HG03103 (cell line): ENCODE data around the gene RAB17.
"Not testable (repeated sequence)": the region's sequence is repeated elsewhere in the genome, so short reads cannot be mapped to it uniquely, and the experiment has no call there.

Experiments used
- ATAC-seq: cut with Tn5 transposase; IDR thresholded peaks from one replicate; pipeline ENCODE4 v1.9.1; 2021; ENCODE audit warnings: low read depth; ENCODE audit not compliant: unreplicated experiment

RAB17 gene

DNA sequence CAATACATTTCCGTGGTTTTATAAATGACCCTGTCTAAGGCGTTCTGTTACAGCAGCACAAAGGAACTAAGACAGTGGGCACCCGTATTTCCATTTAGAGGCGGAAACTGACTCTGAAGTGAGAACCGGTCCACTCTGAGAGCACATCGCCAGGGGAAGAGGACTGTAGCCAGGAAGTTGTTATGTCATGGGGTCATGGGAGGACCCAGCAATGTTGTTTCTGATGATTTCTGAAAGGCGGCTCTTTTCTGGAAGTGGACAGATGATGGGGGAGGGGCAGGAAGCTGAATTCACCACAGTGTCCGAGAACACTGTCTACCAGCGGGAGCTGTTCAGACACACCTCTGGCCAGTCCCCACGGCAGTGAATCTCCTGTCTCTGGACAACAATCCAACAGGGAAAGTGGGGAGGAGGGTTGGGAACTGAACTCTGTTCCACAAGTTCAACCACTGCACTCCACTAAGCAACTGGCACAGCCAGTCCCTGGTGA lies 34.7 kb upstream of the RAB17 start:
- no peak for ATAC-seq

DNA sequence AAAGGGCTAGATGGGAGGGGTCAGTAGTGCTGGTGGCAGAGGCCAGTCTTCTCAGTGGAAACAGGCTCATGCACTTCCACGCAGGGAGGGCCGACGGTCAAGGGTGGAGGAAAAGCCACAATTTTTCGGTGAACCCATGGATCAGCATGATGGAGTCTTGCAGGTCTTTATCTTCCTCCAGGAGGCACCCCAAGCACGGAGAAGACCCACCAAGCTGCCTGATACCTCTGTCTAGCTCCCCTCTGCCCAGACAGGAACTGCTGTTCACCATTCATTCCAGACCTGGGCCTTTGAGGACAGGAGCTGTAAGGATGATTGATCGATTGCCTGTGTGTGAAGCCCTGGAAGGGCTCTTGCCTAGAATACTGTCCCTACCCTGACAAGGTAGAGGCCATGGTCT lies 34.0 kb upstream of the RAB17 start:
- ATAC-seq = no peak

DNA sequence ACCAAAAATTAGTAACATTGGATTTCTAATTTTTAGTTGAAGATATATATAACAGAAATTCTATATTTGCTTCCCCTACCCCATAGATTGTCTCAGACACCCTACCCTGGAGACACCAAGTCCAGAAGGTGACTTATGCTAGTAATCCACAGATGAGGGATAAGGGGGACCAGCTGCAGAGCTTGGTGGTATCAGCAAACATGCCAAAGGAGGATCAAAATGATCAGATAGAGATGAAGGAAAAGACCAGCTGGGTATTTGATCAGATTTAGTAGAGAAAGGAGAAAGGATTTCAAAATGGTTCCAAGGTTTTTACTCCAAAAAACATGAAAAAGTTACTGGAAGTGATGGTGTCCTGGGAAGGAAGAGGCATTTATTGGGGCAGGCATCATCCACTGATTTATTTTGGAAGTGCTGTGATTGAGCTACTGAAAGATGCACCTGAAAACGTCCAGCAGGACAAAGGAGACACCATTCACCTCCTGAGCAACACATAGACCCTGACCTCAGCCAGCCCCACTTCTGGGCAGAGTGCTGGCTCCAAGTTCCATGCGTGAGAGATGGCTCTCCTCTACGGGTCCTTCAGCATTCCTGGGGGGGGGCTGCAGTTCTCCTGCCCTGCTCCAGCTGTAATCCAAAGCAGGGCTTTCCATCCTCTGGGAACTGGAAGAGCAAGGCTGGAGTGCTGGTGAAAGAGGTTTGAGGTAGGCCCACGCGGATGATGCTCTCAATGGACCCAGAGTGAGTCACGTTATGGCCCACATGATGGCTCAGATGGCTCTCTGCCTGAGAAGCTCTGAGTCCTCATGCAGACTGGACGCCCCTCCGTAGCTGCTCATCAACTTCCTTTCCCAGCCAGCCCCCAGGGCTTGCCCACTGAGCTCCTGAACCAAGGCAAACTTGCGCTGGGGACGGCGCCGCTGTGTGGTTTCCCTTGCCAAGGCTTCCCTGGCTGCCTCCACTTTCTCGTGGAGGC lies 33.2 kb upstream of the RAB17 start:
- ATAC-seq = no peak

DNA sequence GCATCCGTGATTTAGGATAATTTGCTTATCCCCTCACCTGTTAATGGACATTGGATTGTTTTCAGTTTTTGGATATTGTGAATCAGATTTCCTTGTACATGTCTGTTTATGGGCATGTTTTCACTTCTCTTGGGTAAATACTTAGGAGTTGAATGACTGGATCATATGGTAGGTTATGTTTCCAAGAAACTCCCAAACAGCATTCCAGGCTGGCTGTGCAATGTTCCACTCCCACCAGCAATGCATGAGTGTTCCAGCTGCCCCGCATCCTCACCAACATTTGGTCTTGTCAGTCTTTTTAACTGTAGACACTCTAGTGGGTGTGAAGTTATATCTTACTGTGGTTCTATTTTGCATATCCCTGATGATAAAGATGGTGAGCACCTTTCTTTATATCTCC lies 27.9 kb upstream of the RAB17 start:
- no peak for ATAC-seq

DNA sequence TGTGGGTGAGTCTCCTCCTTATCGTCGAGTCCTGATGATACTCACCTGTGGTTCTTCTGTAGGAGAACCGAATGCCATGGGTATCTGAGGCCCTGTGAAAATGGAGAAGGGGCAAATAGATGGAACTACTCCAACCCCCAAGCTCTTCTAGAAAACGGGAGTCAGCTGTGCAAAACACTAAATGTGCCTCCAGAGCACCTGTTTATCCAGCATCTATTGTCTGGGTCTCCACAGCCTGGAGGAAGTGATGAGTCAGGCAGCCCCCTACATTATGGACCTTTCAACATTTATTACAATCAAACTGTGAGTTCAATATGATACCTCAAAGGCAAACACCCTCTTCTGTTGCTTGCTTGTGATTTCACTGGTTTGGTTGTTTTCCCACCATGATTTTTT lies 27.1 kb upstream of the RAB17 start:
- ATAC-seq = no peak

DNA sequence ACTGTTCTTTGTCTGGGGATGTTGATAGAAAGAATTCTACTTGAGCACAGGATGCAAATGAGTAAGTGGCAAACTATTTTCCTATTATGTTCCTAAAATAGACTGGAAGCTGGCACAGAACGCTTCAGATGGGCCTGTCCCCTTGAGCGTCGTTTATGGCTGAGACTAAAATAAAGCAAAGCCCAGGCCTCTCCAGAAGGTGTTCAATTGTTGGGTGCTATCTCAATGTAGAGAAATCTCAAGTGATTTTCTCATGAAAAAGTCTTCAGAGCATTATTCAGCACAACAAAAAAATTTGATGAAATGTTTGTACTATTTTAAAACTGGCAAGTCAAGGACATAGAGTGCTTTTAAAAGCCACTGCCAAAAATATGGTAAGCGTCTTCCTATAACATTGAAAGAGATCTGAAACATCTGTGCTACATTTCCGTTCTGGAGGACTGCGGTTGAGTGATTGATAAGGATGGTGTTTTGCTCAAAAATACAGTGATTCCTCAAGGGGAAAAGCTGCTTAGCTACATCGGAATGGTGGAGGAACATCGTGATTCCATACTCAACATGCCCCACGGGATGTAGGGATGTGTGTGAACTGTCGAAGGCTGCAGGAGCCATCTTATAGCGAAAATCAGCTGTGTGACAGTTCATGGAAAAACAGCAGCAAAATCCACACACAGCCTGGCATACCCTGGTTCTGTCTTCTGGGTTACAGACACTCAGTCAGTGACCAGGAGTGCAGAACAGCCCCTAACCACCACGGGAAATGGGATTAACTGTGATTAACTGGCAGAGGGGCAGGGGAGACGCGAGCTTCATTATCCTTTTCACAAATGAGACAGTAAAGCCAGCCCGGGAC lies 26.4 kb upstream of the RAB17 start:
- ATAC-seq = no peak

DNA sequence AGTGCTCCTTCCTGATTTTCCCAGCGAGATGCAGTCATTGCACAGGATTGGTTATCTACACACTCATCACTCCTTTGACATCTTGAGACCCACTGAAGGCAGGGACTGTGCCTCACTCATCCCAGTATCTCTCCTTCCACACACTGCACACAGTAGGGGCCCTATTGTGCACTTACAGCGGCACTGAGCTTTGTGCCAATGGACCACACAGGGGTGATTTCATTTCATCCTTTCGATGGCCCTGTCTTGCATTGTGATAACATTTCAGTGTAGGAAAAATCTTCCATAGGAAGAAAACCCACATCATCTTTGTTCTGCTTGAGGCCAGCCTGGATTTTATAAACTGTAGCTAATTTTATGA lies 25.8 kb upstream of the RAB17 start:
- no peak for ATAC-seq

DNA sequence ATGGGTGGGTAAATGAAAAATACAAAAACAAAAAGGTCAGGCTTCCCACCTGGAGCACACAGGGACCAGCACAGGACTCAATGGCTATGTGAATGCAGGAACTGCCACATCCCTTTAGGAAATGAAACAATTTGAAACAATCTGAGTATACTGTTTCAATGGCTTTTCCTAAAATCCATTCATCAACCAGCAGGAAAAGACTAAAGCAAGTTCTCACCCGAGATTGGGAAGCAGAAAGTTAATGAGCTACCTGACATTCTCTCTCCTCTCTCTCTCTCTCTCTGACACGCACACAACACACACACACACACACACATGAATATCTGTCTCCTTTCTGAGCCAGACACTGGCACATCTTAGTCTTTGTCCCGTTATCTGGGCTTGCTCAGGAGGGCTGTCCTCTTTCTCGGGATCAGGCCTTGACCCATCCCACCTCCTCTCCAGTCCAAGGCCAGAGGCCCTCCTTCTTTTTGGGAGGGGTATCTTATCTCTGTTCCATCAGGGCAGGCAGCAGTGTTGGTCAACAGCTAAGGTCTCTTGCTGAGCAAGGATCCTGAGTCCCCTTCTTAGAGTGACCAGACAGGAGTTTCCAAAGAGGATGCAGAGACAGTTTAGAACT lies 25.2 kb upstream of the RAB17 start:
- no peak for ATAC-seq

DNA sequence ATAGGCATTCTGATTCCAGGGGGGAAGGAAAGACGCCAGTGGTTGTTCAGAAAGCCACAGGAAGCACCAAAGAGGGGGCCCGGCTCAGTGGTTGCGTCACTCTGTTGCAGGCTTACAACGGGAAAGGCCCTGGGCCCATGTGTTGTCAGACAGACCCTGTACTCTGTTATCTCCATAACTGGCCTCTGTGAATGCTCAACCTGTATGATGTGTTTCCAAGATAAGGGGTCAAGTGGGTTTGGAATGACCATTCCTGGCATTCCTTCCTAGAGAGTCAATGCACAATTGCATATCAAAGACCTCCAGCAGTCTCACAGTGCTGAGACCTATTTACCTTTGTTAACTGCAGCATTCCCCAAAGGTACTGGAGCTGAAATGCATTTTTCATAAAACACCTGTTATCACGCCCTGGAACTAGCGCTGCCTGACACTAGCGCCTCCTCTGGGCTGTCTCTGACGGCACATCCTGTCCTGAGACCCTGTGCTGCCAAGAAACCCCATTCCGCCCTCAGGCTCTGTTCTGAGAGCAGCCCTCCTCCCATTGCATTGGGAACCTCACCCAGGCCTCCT lies 23.7 kb upstream of the RAB17 start:
- ATAC-seq = no peak

DNA sequence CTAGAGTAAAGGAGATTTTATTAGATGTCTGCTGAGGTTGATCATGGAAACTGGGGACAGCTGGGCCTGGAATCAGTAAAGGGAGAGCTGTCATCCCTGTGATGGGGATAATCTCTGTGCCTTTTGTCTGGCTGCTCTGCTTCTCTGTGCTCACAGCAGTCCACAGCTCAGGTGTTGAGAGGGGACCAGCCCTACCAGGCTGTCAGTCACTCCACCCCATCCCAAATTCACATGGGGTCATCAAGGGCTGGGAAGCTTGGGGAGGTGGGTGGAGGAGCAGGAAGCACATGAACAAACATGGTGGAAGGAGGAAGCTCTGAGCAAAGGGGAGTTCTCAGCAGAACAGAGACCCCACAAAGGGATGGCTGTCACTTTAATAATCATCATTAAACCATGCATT lies 23.1 kb upstream of the RAB17 start:
- no peak for ATAC-seq

DNA sequence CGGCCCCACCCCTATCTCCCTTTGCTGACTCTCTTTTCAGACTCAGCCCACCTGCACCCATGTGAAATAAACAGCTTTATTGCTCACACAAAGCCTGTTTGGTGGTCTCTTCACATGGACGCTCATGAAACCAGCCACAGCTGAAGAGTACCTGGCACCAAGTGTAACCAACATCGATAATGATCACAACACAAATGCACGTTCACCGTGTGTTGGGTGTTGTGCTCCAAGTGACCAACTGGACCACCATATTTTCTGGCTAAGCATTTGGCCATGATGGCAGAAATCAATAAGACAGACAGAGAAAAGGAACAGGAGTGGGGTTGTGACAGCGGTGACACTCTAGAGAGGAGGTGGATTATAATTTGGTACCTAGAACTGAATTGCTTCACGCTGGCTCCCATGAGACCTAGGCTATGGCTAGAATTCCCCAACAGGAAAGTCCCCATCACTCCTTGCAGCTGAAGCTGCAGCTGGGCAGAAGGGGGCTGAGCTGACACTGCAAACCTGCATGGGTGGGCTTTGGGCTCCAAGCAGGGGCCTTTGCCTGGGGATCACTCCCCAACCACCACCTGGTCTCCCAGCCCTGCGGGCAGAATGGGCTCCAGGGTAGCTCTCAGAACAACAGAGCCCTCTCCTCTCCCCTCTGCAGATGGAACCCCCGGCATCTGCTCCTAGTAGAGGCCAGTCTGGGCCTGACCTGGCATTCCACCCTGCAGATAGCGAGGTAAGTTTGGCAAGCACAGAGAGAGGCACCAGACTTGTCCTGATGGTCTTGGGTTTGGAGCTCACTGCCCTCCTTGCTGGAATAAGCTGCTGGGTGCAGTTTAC lies 22.2 kb upstream of the RAB17 start:
- ATAC-seq = no peak

DNA sequence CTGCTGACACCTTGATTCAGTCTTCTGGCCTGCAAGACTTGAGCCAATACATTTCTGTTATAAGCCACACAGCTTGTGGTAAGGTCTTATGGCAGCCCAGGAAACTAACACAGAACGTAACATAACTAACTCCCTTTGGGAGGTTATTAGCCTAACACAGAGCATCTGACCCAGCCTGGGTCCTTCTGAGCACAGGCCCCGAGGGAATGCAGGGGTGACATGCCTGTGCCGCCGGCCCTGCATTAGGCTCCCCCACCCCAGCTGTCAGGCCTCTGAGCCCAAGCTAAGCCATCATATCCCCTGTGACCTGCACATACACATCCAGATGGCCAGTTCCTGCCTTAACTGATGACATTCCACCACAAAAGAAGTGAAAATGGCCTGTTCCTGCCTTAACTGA lies 16.0 kb upstream of the RAB17 start:
- ATAC-seq = not testable (repeated sequence)

DNA sequence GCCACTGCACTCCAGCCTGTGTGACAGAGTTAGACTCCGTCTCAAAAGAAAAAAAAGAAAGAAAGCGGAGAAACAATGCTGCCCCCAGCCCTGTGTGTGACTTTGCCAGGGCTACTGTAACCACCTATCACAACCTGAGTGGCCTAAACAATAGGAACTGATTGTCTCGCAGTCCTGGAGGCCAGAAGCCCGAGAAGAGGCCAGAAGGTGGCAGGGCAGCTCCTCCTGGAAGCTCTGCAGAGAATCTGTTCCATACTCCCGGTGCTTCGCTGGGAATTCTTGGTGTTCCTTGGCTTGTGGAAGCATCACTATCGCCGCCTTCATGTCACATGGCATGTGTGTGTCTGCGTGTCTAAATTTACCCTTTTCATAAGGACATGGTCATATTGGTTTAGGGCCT lies 14.4 kb upstream of the RAB17 start:
- ATAC-seq = no peak

DNA sequence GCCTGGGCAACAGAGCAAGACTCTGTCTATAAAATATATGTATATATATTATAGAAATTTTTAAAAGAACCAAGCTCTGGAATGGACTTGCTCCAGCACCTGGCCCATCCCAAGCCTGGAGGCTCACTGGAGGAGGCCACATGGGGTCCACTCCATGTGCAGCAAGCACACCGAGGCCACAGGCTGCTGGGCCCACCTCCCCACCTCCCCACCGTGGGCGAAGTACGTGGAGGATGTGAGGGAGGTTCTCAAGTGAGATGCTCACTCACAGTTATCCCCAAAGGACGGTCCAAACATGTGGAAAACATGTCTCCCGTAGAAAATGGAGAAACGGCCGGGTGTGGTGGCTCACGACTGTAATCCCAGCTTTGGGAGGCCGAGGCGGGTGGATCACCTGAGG lies 13.9 kb upstream of the RAB17 start:
- no peak for ATAC-seq

DNA sequence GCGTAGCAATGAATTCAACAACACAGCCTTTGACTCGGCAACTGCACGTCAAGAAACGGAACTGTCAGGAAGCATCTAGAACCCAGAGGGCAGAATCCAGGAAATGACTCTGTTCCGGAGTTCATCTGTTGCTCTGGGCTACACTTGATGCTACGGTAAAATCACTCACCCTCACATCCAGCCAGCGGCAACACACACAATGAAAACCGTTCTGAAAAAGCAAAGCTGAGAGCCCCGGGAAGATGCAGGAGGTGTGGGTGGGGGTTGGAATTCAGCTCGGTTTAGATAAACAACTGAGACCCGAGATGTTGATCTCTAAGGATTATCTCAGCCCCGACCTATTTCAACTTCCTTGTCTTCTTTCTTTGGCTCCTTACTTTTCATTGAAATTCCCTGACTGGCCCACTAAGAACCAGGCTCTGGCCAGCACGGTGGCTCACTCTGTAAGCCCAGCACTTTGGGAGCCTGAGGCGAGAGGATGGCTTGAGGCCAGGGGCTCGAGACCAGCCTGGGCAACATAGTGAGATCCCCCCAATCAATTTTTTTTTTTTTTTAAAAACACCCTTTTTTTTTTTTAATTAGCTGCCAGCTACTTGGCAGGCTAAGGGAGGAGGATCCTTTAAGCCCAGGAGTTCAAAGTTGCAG lies 13.3 kb upstream of the RAB17 start:
- no peak for ATAC-seq

DNA sequence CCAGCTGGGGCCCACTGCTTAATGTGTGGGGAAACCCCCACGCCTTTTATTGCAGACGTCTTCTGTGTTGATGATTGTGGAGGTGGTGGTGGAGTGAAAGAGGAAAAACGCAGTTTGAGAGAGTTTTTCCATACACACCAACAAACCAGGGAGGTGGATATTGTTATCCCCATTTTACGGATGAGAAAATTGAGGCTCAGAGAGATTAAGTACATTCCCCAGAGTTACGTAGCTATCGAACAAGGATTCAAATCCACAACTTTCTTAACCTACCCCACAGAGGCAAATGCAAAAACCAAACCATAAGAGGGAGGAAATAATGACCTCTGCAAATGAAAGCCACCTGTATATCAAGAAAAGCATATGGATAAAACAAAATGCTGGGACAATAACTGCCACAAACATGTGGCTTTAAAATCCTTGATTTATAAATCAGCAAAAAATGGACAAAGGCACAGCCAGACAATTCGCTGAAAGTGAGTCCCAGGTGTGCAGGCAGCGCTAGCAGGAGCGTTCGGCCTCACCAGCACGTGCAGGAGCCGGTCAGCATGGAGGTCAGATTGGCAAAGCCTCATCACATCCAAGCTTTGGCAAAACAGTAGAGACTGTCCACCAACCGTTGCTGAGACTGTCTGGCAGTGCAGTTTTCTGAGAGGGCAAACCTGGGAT lies 12.6 kb upstream of the RAB17 start:
- ATAC-seq = no peak

DNA sequence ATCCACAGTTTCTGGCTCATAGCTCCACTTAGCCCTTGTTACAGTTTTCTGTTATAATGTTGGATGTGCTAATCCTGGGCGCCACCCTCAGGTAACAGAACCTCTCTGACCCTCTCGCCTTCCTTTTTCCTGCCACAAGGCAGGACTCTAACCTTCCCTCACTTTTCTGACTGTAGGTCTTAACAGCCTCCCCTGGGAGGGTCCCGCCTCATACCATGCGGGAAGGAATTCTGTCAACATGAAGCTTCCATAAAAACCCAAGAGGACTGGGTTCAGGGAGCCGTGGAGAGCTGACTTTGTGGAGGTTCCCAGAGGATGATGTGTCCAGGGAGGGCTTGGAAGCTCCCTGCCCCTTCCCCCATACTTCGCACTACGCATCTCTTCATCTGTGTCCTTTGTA lies 11.9 kb upstream of the RAB17 start:
- ATAC-seq = no peak

DNA sequence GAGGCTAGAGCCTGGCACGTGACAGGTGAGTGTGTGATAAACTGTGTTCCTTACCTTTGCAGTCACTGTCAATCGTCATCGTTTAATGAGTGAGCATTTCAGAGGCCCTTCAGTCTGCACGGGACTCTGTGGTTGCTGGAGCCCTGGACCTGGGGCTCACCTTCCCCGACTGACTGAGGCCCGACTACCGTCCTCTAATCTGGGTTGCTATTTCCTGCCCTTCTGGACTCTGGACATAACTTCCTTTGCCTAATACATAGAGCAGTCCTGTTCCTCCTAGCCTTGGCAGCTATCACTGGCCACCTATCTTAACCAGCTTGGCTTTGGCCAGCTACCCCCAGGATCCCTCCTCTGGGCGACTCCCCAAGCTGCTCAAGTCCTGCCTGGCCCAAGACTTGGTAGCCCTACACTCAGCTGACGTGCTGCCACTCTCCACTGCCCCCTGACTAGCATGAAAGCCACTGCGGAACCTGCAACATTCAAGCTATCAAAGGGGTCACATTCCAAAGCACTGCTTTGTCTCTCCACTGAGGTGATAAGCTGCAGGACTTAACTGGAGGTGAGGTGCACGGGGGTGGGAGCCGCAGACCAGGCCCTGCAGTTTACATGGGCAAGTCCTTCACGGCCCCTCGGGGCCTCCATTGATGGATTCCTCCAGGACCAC lies 11.1 kb upstream of the RAB17 start:
- no peak for ATAC-seq
